K562 (cell line): ENCODE data around the gene RNF212B. TPM values are rescaled to one million over a fixed set of nuclear protein-coding genes. Genes with fewer than 3 reads are reported as not detected.
A peak's percentile ranks its signal among the peaks of the same experiment; 100 is the strongest.

Experiments used
- FOXA1 ChIP-seq: fragments of 450-650 bp; IDR thresholded peaks from 2 replicates; pipeline ENCODE4 v1.6.1; 2016; ENCODE audit warnings: mild to moderate bottlenecking, borderline replicate concordance
- FOXP4 ChIP-seq: sonication (generic); formaldehyde crosslinking; IDR thresholded peaks from 2 replicates; pipeline ENCODE4 v1.8.0; 2022; ENCODE audit warnings: mild to moderate bottlenecking, missing genetic modification reagents, borderline replicate concordance
- HES1 ChIP-seq: fragments of 450-650 bp; IDR thresholded peaks from 2 replicates; pipeline ENCODE4 v1.6.1; 2016; ENCODE audit warnings: low read depth, mild to moderate bottlenecking, moderate library complexity
- ID3 ChIP-seq, 2 experiments: fragments of 250-450 bp in 1 of 2; fragments of 450-650 bp in 1 of 2; sonication (Bioruptor Pico) in 1 of 2; IDR thresholded peaks; 2 replicates each; pipeline versions ENCODE4 v1.6.1 to v1.8.0; 2016 to 2021; ENCODE audit warnings: mild to moderate bottlenecking in 2 of 2, moderate library complexity in 2 of 2, missing compliant biosample characterization in 1 of 2, missing genetic modification characterization in 1 of 2
- PPARD ChIP-seq: fragments of 250-450 bp; sonication (Bioruptor Pico); IDR thresholded peaks from 2 replicates; pipeline ENCODE4 v1.8.0; 2022; ENCODE audit warnings: inconsistent platforms, mild to moderate bottlenecking, moderate library complexity
- PRDM10 ChIP-seq: fragments of 450-650 bp; IDR thresholded peaks from 2 replicates; pipeline ENCODE4 v1.6.1; 2018; ENCODE audit not compliant: partially characterized antibody
- TFAM ChIP-seq: fragments of 250-450 bp; sonication (Bioruptor Pico); conservative IDR thresholded peaks from 2 replicates; pipeline ENCODE4 v1.5.0; 2021; ENCODE audit warnings: mild to moderate bottlenecking, moderate library complexity
- polyA plus RNA-seq, 8 experiments: library from polyadenylated mRNA; depleted of rRNA in 4 of 8; stranded (reverse) in 5 of 8; unstranded in 3 of 8; fragments of >200 nt; fragmentation: Nextera tagmentation in 2 of 8; fragmentation: Illumina TruSeq in 1 of 8; extraction: Ambion mirVana in 2 of 8; extraction: Trizol in 1 of 8; gene quantifications; 2 replicates each; pipeline versions ENCODE4 v1.2.1 to v1.2.3, GENCODE V29; 2011 to 2014; ENCODE audit warnings: inconsistent platforms in 1 of 8, missing spikeins in 1 of 8
- total RNA-seq, 7 experiments: library from RNA; depleted of rRNA in 6 of 7; stranded (reverse); fragments of >200 nt in 6 of 7; fragmentation: Illumina TruSeq in 2 of 7; extraction: Trizol in 2 of 7; gene quantifications; 2 replicates each; pipeline versions ENCODE4 v1.2.1 to v1.2.3, GENCODE V29; 2011 to 2021; ENCODE audit warnings: low replicate concordance in 1 of 7

RNF212B gene
- total and polyA plus RNA-seq, 9 of the 15 experiments (the other 6 are each of a cell fraction or from before 2014, with no cell fraction given): 0.15 to 0.43 (median 0.27) TPM; not detected in 3

- 0 out of 2 replicates have a peak, but pooled peaks have one; percentile 20 for TF ChIP-seq HES1
- TF ChIP-seq PPARD: no peak
- TF ChIP-seq ID3 (CRISPR knock-in tag; IDR thresholded peaks at IDR 0.05): no peak
- no peak for TF ChIP-seq ID3 (tag; IDR thresholded peaks at IDR 0.05)
- TF ChIP-seq PRDM10: peak; percentile 16
- no peak for TF ChIP-seq TFAM (CRISPR knock-in tag)
- no peak for TF ChIP-seq FOXP4
- no peak for TF ChIP-seq FOXA1
Measured at GRCh38 chr14:23237772-23238594, at the start of gene RNF212B (continued).
